Activated CD4-positive, alpha-beta T cell treated with anti-CD3 and anti-CD28 coated beads, Interleukin-10, Interleukin-2, amounts not matched to agents 100 ng/mL and 50 ng/mL, durations not matched to agents 16 hours and 8 hours (primary cell): ENCODE data around the gene DOHH.
"Not testable (repeated sequence)": the region's sequence is repeated elsewhere in the genome, so short reads cannot be mapped to it uniquely, and the experiment has no call there.

Source experiments
- DNase-seq: peaks from one replicate; pipeline ENCODE4 v3.0.0-alpha.2; 2020

The DOHH gene

GRCh38 chr19:3518659-3519058, 18.2 kb upstream of the DOHH start:
- DNase-seq, result no peak

DNA sequence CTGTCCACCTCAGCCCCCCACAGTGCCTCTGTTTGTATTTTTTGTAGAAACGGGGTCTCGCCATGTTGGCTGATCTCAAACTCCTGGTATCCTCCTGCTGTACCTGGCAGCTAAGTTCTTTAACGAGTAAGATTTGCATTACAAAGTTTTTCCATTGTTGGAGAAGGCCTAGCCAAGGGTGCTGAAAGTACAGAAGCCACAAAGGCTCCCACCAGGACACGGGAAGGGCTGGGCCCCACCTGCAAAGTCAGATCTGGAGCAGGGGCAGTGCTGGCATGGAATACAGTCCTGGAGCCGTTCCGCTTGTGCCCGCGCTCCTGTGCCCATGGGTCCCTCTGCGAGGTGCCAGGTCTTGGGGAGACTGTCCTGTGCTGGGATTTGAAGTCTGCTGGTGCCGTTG, 17.8 kb upstream of the DOHH start:
- DNase-seq, result no peak

GRCh38 chr19:3517638-3518037, 17.2 kb upstream of the DOHH start:
- DNase-seq, result no peak

GRCh38 chr19:3516675-3517207, 16.3 kb upstream of the DOHH start:
- no peak for DNase-seq

DNA sequence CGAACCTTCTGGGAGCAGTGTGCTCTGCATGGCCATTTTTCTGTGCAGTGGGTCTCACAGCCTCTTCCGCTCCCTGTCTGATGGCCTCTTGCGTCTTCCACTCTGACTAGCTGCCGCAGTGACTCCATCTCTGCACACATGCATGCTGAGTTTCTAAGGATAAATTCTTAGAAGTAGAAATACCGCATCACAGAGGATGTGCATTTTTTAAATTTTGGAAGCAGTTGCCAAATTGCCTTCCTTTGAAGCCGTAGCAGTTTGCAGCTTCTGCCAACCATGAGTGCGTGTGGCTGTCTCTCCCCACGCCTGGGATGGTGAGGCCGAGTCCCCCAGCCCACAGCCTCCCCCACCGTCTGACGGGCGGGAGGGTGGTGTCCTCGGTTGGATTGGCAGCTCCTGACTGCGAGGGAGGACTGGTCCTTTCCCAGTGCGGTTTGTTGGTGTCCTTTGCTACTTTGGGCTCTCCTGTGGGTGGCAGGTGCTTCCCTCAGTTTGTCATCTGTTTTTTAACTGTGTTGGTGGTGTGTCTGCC, 15.5 kb upstream of the DOHH start:
- DNase-seq, result no peak

DNA sequence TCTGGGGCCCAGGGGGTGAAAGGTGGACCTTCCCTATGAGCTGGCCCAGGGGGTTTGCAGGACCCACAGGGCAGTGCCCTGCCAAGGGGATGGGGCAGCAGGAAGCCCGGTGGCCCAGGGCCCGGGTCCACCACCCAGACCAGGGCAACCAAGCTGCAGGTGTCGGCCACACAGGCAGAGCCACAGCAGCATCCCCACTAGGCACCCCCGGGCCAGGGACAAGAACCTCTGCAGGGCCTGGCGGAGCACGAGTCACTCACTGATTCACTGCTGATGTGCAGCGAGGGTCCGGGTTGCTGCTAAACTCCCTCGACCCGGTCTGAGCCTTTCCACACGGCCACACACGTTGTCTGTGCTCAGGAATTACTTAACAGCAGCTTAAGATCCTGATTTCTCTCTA, 14.5 kb upstream of the DOHH start:
- DNase-seq, result no peak

DNA sequence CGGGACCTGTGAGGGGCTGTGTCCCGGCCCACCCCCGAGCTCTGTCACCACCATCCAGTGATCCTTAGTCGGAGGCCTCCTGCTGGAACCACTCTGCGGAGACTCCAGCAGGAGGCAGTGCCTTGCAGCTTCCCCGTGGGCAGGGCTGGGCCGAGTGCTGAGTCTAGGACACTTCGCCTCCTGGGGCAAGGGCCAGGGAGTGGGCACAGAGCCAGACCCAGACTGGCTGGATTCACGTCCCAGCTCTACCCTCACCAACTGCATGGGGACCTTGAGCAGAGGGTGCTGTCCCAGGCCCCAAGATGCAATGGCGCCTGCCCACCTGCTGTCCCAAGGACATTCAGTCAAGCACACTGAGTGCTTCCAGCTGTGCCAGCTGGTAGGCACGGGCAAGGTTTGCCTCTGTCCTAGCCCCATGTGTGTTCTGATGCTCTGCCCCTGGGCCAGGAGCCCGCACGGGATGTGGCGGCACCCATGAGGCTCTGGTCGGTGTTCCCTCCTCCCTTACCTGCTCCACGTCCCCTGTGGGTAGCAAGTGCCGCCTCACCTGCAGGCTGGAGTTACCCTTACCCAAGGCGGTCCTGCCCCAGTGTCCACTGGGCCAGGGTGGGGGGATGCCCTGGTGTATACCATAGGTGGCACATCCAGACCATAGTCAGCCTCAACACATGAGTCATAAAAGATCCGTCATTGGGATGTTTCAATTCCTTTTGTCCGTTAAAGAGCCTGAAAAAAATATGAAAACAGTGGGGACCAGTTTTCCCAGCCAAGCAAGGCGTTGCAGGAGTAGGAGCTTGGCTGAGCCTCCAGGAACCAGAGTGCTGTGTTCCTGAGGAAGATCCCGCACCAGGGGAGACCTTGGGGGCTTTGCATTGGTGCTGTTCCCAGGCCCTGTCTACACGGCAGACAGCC, 13.0 kb upstream of the DOHH start:
- DNase-seq, result no peak

DNA sequence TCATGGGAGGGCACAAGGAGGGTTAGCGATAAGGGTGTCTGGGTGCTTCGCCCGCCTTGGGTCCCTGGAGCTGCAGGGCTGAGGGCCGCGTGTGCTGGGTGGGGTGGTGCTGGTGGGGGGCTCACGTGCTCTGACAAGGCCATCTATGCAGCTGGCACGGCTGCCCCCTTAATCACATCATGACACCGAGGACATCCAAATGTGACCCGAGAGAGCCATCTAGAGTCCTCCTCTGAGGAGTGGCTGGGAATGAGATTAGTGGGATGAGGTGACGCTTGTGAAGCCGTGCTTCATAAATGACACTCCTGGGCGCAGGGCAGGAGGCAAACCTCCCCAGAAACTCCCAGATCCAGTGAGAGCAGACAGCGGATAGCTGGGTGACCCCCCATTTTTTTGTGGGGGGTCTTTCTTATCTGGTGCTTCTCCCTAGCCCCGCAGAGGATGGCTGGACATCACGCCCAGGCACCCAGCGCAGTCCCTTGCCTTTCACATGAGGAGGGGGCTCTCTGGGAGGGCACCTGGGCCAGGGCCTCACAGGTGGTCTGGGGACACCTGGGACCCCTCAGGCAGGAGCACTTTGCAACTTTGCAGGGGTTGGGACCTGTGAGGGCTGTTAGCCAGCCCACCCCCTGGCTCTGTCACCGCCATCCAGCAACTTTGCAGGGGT, 12.2 kb upstream of the DOHH start:
- DNase-seq, result no peak

- no peak for DNase-seq
Measured at GRCh38 chr19:3511506-3512251, 11.2 kb upstream of the DOHH start.

GRCh38 chr19:3510727-3511126, 10.3 kb upstream of the DOHH start:
- no peak for DNase-seq

- DNase-seq, result peak; percentile 18
Measured at GRCh38 chr19:3509566-3509989, 9.1 kb upstream of the DOHH start.

DNA sequence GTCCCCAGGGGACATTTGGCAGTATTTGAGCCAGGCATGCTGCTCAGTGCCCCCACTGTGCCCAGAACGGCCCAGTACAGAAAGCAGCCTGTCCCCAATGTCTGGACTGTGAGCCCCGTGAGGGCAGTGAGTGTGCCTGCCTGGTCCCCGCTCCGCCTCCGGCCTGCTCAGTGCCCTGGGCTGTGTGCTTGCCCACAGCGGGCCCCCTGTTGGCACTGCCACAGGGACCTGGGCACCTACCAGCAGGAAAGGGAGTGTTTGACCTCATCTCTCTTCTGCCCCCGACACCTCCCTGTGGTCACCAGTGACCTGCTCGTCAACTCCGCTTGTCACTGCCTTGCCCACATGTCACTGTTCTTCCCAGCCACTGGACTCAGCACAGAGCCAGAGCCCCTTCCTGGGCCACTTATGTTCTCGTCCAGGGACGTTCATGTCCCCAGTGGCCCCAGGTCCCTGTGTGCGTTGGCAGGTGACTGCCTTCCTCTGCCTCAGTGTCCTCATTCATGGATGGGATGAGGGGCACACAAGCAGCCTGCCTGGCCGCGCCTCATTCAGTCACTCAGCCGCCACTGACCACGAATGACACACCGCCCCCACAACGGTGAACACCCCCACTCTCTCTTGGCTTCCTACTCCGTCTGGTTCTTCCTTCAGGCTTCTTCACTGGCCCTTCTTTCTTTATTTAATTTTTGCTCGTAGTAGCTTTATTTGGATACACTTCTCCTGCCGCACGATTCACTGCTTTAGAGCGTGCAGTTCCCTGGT, 8.5 kb upstream of the DOHH start:
- no peak for DNase-seq

- DNase-seq, result not testable (repeated sequence)
Measured at GRCh38 chr19:3508121-3508661, 7.7 kb upstream of the DOHH start.

DNA sequence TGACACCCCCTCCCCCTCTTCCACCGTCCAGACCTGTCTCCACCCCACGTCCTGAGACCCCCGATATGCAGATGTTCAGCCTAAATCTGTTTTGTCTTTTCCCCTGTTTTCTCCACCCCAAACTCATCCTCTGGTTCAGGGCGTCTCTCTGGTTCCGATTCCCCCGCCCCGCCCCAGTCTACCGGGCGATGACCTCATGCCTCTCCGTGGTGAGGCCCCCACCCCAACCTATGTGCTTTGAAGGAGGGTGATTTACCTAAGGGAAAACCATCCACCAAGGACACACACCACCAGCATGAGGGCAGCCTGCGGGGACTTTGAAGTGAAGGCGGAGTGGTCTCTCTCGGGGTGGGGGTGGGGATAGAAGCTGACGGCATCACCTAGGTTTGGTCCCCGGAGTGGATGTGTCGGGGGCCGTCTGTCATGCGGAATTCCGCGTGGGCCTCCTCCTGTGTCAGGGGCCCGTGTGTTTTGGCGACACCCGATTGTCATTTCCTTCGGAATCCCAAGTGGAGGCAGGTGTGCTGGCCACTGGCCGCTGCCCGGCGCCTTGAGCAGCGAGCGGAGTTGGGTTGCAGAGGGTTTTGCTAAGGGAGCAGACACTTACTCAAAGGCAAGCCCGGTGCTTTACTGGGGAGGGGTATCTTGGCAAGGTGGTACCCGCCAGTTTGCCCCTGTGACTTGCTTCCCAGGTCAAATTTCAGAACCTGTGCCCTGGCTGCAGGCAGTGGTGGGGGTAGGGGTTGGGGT, 7.1 kb upstream of the DOHH start:
- DNase-seq, result peak; percentile 26

- DNase-seq, result peak; percentile 34
Measured at GRCh38 chr19:3506384-3507340, 6.2 kb upstream of the DOHH start.

GRCh38 chr19:3505598-3506383, 5.3 kb upstream of the DOHH start, which contains the start of gene FZR1:
Gene FZR1 (plus strand): TSS chr19:3506311. CDS start chr19:3522990, 16,679 bp downstream.
- DNase-seq, result peak; percentile 100

DNA sequence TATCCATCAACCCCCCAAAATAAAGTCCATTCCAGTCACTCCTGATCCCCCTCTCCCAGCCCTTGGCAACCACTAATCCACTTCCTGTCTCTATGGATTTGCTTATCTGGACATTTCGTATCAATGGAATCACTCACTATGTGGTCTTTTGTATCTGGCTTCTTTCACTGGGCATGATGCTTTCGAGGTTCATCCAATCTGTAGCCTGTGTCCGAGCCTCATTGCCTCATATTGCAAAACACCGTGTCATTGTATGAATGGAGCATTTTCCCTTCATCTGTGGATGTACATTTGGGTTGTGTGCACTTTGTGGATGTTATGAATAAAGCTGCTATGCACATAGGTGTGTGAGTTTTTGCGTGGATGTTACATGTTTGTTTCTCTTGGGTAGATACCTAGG, 4.3 kb upstream of the DOHH start:
- DNase-seq, result no peak

- DNase-seq, result no peak
Measured at GRCh38 chr19:3503036-3503572, 2.6 kb upstream of the DOHH start.

DNA sequence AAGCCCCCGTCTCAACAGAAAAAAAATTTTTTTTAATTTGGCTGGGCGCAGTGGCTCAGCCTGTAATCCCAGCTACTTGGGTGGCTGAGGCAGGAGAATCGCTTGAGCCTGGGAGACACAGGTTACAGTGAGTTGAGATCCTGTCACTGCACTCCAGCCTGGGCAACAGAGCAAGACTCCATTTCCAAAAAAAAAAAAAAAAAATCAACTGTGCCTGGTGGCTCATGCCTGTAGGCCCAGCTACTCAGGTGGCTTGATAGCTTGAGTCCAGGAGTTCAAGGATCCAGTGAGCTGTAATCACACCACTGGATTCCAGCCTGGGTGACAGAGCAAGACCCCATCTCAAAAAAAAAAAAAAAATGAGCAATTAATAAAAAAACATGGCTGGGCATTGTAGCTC, 1.3 kb upstream of the DOHH start:
- no peak for DNase-seq
